Breast epithelium (tissue), 4 donors: ENCODE data around the gene PRDM10. TPM values are rescaled to one million over a fixed set of nuclear protein-coding genes. Genes with fewer than 3 reads are reported as not detected.
A peak's percentile ranks its signal among the peaks of the same experiment; 100 is the strongest.

Experiments
- DNase-seq, 2 donors: peaks; one replicate each; pipeline ENCODE4 v3.0.0-alpha.2; 2019; ENCODE audit warnings: low spot score in 2 of 2
- H3K27ac ChIP-seq, 2 donors: fragments of 200-600 bp; sonication (generic) in 1 of 2; one replicate each; pipeline ENCODE4 v1.5.1; 2016 to 2019; ENCODE audit warnings: mild to moderate bottlenecking in 1 of 2
- H3K27me3 ChIP-seq, 2 donors: fragments of 200-600 bp; sonication (generic) in 1 of 2; one replicate each; pipeline versions ENCODE4 v1.5.1 to v1.6.0; 2017 to 2019; ENCODE audit warnings: control low read depth in 1 of 2, mild to moderate bottlenecking in 1 of 2
- H3K36me3 ChIP-seq: fragments of 200-600 bp; one replicate; pipeline ENCODE4 v1.5.1; 2019
- H3K4me1 ChIP-seq, 2 donors: fragments of 200-600 bp; sonication (generic); one replicate each; pipeline ENCODE4 v1.5.1; 2016 to 2019; ENCODE audit warnings: control low read depth in 1 of 2
- H3K4me3 ChIP-seq, 3 donors: fragments of 200-600 bp; sonication (generic); 1 replicate in 2 of 3; 2 replicates in 1 of 3; pipeline ENCODE4 v1.5.1; 2016 to 2019; ENCODE audit warnings: mild to moderate bottlenecking in 3 of 3, moderate library complexity in 2 of 3
- H3K9me3 ChIP-seq, 2 donors: fragments of 200-600 bp; sonication (generic) in 1 of 2; one replicate each; pipeline ENCODE4 v1.5.1; 2016 to 2019; ENCODE audit warnings: control low read depth in 1 of 2
- CTCF ChIP-seq, 3 donors: fragments of 450-650 bp; IDR thresholded peaks; one replicate each; pipeline ENCODE4 v1.5.1; 2016 to 2017; ENCODE audit warnings: antibody characterized with exemption in 3 of 3, mild to moderate bottlenecking in 3 of 3, moderate library complexity in 3 of 3
- POLR2A ChIP-seq: fragments of 450-650 bp; IDR thresholded peaks from one replicate; pipeline ENCODE4 v1.6.1; 2016; ENCODE audit warnings: antibody characterized with exemption, mild to moderate bottlenecking, moderate library complexity
- POLR2AphosphoS5 ChIP-seq, 3 donors: sonication (generic); formaldehyde crosslinking; IDR thresholded peaks; one replicate each; pipeline ENCODE4 v1.6.1; 2017; ENCODE audit warnings: antibody characterized with exemption in 3 of 3
- intact Hi-C: fragments of 100-400 bp; cut with DNase I; formaldehyde crosslinking; loops from one replicate; pipeline ENCODE4 v1.15.1; 2023; ENCODE audit warnings: low total_unique reads
- total RNA-seq, 3 donors: library from RNA; depleted of rRNA; stranded (reverse); fragments of >200 nt; gene quantifications; one replicate each; pipeline ENCODE4 v1.1.0, GENCODE V29; 2016

PRDM10 gene
- total RNA-seq, 3 donors from 2014 or later, result 4.5 to 15.2 (median 10.8) TPM

- DNase-seq, result no peak
- no peak for TF ChIP-seq POLR2A
- no peak for TF ChIP-seq CTCF (IDR thresholded peaks at IDR 0.05)
- no peak for TF ChIP-seq POLR2AphosphoS5 (IDR thresholded peaks at IDR 0.05)
- intact Hi-C loops, result no loop called here
Observed at GRCh38 chr11:130000552-130001176, 2.0 kb downstream of the PRDM10 start.

GRCh38 chr11:129999407-129999806, 3.2 kb downstream of the PRDM10 start:
- no peaks in the 10 kb centered on the region for H3K4me1 ChIP-seq
- H3K4me3 ChIP-seq, result no peak overlapping the region
- no peaks in the 10 kb centered on the region for H3K36me3 ChIP-seq
- TF ChIP-seq POLR2AphosphoS5 (IDR thresholded peaks at IDR 0.05) (no peak), CTCF (IDR thresholded peaks at IDR 0.05) (no peak), POLR2A (no peak)
- DNase-seq, result no peak
- intact Hi-C loops, result no loop called here
- no peaks in the 10 kb centered on the region for H3K9me3 ChIP-seq
- no peak overlapping the region for H3K27ac ChIP-seq
- no peaks in the 10 kb centered on the region for H3K27me3 ChIP-seq

More at GRCh38 chr11:130000552-130001176, 2.0 kb downstream of the PRDM10 start:
- Histone ChIP-seq H3K4me1 (no peaks in the 10 kb centered on the region), H3K27ac (peak overlapping the region; percentile 100), H3K4me3 (peak overlapping the region in 2 of 3 donors; percentile 84 to 98), H3K27me3 (no peaks in the 10 kb centered on the region), H3K9me3 (no peaks in the 10 kb centered on the region), H3K36me3 (no peaks in the 10 kb centered on the region)

GRCh38 chr11:129998905-129999304, 3.7 kb downstream of the PRDM10 start:
- H3K36me3 ChIP-seq, result no peaks in the 10 kb centered on the region
- H3K4me3 ChIP-seq, result no peak overlapping the region
- TF ChIP-seq POLR2A (no peak), CTCF (IDR thresholded peaks at IDR 0.05) (no peak), POLR2AphosphoS5 (IDR thresholded peaks at IDR 0.05) (no peak)
- no peaks in the 10 kb centered on the region for H3K4me1 ChIP-seq
- no peak overlapping the region for H3K27ac ChIP-seq
- intact Hi-C loops, result no loop called here
- no peaks in the 10 kb centered on the region for H3K9me3 ChIP-seq
- no peak for DNase-seq
- H3K27me3 ChIP-seq, result no peaks in the 10 kb centered on the region

- H3K4me1 ChIP-seq, result no peaks in the 10 kb centered on the region
- no peak for DNase-seq
- intact Hi-C loops, result no loop called here
- no peak overlapping the region for H3K4me3 ChIP-seq
- H3K27ac ChIP-seq, result no peak overlapping the region
- no peaks in the 10 kb centered on the region for H3K27me3 ChIP-seq
- no peaks in the 10 kb centered on the region for H3K36me3 ChIP-seq
- TF ChIP-seq POLR2A (no peak), CTCF (IDR thresholded peaks at IDR 0.05) (no peak), POLR2AphosphoS5 (IDR thresholded peaks at IDR 0.05) (no peak)
- no peaks in the 10 kb centered on the region for H3K9me3 ChIP-seq
Observed at GRCh38 chr11:129998107-129998506, 4.5 kb downstream of the PRDM10 start.

GRCh38 chr11:129997513-129997912, 5.1 kb downstream of the PRDM10 start:
- no peaks in the 10 kb centered on the region for H3K27me3 ChIP-seq
- no peak overlapping the region for H3K4me3 ChIP-seq
- TF ChIP-seq CTCF (IDR thresholded peaks at IDR 0.05) (no peak), POLR2A (no peak), POLR2AphosphoS5 (IDR thresholded peaks at IDR 0.05) (no peak)
- intact Hi-C loops, result no loop called here
- no peaks in the 10 kb centered on the region for H3K36me3 ChIP-seq
- no peak for DNase-seq
- H3K9me3 ChIP-seq, result no peaks in the 10 kb centered on the region
- H3K4me1 ChIP-seq, result no peaks in the 10 kb centered on the region
- no peak overlapping the region for H3K27ac ChIP-seq
